HT1080 (cell line): ENCODE measurements around the gene SMC3. TPM values are rescaled to one million over a fixed set of nuclear protein-coding genes. Genes with fewer than 3 reads are reported as not detected.
"Not testable (repeated sequence)": the region's sequence is repeated elsewhere in the genome, so short reads cannot be mapped to it uniquely, and the experiment has no call there.

Experiments
- DNase-seq: peaks from one replicate; pipeline ENCODE4 v3.0.0-alpha.2; 2015; ENCODE audit warnings: low read depth
- polyA plus RNA-seq, 2 experiments: library from polyadenylated mRNA; depleted of rRNA; stranded (reverse); fragments of >200 nt; gene quantifications; 2 replicates each; pipeline ENCODE4 v1.2.3, GENCODE V29; 2015
- total RNA-seq: library from RNA; depleted of rRNA; stranded (reverse); fragments of >200 nt; shearing (Covaris generic); gene quantifications from 2 replicates; pipeline ENCODE4 v1.2.3, GENCODE V29; 2014; rRNA removed

Gene SMC3
- 36.9 and 38.5 TPM in 2 replicates for total RNA-seq
- 32.9 and 41.2 TPM in 2 replicates for polyA plus RNA-seq (2015; cell fraction: cytosol; rRNA removed)
- polyA plus RNA-seq (2015; cell fraction: nucleus; rRNA removed) = 50.7 and 51.4 TPM in 2 replicates

- DNase-seq = peak; percentile 95
These were observed at the start of gene SMC3 for GRCh38 chr10:110567201-110568054. Gene SMC3 (plus strand): TSS chr10:110567695. CDS start chr10:110567817, 122 bp downstream.

- peak; percentile 74 for DNase-seq
These were observed 45.0 kb upstream of the SMC3 start for GRCh38 chr10:110522365-110522988.

- no peak for DNase-seq
These were observed 43.8 kb upstream of the SMC3 start for GRCh38 chr10:110523736-110524135.

GRCh38 chr10:110524179-110524858 lies 43.2 kb upstream of the SMC3 start:
- DNase-seq = peak; percentile 68

- DNase-seq = no peak
These were observed 42.6 kb upstream of the SMC3 start for GRCh38 chr10:110524859-110525232.

GRCh38 chr10:110525349-110526260 lies 41.9 kb upstream of the SMC3 start:
- peak; percentile 90 for DNase-seq

- peak; percentile 82 for DNase-seq
These were observed 39.7 kb upstream of the SMC3 start for GRCh38 chr10:110527731-110528171.

GRCh38 chr10:110528224-110528996 lies 39.1 kb upstream of the SMC3 start:
- peak; percentile 31 for DNase-seq

- peak; percentile 67 for DNase-seq
These were observed 38.4 kb upstream of the SMC3 start for GRCh38 chr10:110528997-110529524.

GRCh38 chr10:110529596-110530011 lies 37.9 kb upstream of the SMC3 start:
- no peak for DNase-seq

GRCh38 chr10:110530131-110530831 lies 37.2 kb upstream of the SMC3 start:
- DNase-seq = peak; percentile 87

- DNase-seq = no peak
These were observed 35.8 kb upstream of the SMC3 start for GRCh38 chr10:110531687-110532086.

GRCh38 chr10:110532628-110533027 lies 34.9 kb upstream of the SMC3 start:
- not testable (repeated sequence) for DNase-seq

- no peak for DNase-seq
These were observed 34.3 kb upstream of the SMC3 start for GRCh38 chr10:110533149-110533548.

- no peak for DNase-seq
These were observed 32.9 kb upstream of the SMC3 start for GRCh38 chr10:110534571-110534970.

- DNase-seq = peak; percentile 96
These were observed 31.3 kb upstream of the SMC3 start for GRCh38 chr10:110535958-110536891.

GRCh38 chr10:110539091-110539490 lies 28.4 kb upstream of the SMC3 start:
- DNase-seq = no peak

GRCh38 chr10:110540031-110540430 lies 27.5 kb upstream of the SMC3 start:
- no peak for DNase-seq
